ENCODE results near the gene SLC22A2.
"Not testable (repeated sequence)": the region's sequence is repeated elsewhere in the genome, so short reads cannot be mapped to it uniquely, and the experiment has no call there.

The SLC22A2 gene

GRCh38 chr6:160240691-160241084, 17.9 kb downstream of the SLC22A2 start:
- no peak for DNase-seq

- DNase-seq, result no peak
Measured at GRCh38 chr6:160239929-160240690, 18.5 kb downstream of the SLC22A2 start.

- peak; percentile 20 for DNase-seq
Measured at GRCh38 chr6:160238761-160239751, 19.6 kb downstream of the SLC22A2 start.

GRCh38 chr6:160238278-160238711, 20.3 kb downstream of the SLC22A2 start:
- DNase-seq, result no peak

- not testable (repeated sequence) for DNase-seq
Measured at GRCh38 chr6:160237597-160238275, 20.9 kb downstream of the SLC22A2 start.

GRCh38 chr6:160236235-160236872, 22.3 kb downstream of the SLC22A2 start:
- peak; percentile 1 for DNase-seq

- not testable (repeated sequence) for DNase-seq
Measured at GRCh38 chr6:160233950-160234640, 24.5 kb downstream of the SLC22A2 start.

- no peak for DNase-seq
Measured at GRCh38 chr6:160227769-160228161, 30.9 kb downstream of the SLC22A2 start.

- no peak for DNase-seq
Measured at GRCh38 chr6:160227038-160227768, 31.4 kb downstream of the SLC22A2 start.

GRCh38 chr6:160226118-160226591, 32.5 kb downstream of the SLC22A2 start:
- DNase-seq, result no peak

- DNase-seq, result no peak
Measured at GRCh38 chr6:160224639-160225237, 33.9 kb downstream of the SLC22A2 start.

- DNase-seq, result no peak
Measured at GRCh38 chr6:160222491-160222890, 36.1 kb downstream of the SLC22A2 start.

GRCh38 chr6:160221918-160222317, 36.7 kb downstream of the SLC22A2 start:
- DNase-seq, result no peak

- peak; percentile 3 for DNase-seq
Measured at GRCh38 chr6:160221423-160221822, 37.2 kb downstream of the SLC22A2 start.

- no peak for DNase-seq
Measured at GRCh38 chr6:160218810-160219209, 39.8 kb downstream of the SLC22A2 start.

- DNase-seq, result no peak
Measured at GRCh38 chr6:160217863-160218262, 40.8 kb downstream of the SLC22A2 start.

- no peak for DNase-seq
Measured at GRCh38 chr6:160217073-160217472, 41.5 kb downstream of the SLC22A2 start.

GRCh38 chr6:160215232-160215631, 43.4 kb downstream of the SLC22A2 start:
- no peak for DNase-seq

GRCh38 chr6:160207618-160208017, 51.0 kb downstream of the SLC22A2 start:
- DNase-seq, result no peak

GRCh38 chr6:160204710-160205109, 53.9 kb downstream of the SLC22A2 start:
- DNase-seq, result no peak

- DNase-seq, result no peak
Measured at GRCh38 chr6:160203953-160204352, 54.7 kb downstream of the SLC22A2 start.
